Pancreas (tissue), 10 donors: Measurements from ENCODE around the gene TRABD. TPM values are rescaled to one million over a fixed set of nuclear protein-coding genes. Genes with fewer than 3 reads are reported as not detected.

ENCODE experiments used
- ATAC-seq, 4 donors: fragments of 200-7000 bp; cut with Tn5 transposase; one replicate each; pipeline versions ENCODE4 v1.8.0 to v1.9.1; 2020; ENCODE audit warnings: mild to moderate bottlenecking in 4 of 4, moderate library complexity in 4 of 4
- DNase-seq, 6 donors: peaks; one replicate each; pipeline ENCODE4 v3.0.0-alpha.2; 2020
- FAIRE-seq: peaks from 2 replicates; lab custom pipeline; 2012; peaks lifted over from hg19 to GRCh38; lab: Jason Lieb, UNC
- H3K27ac ChIP-seq, 4 donors: fragments of 200-600 bp; sonication (generic); 1 replicate in 3 of 4; 2 replicates in 1 of 4; pipeline versions ENCODE4 v1.5.0 to v1.8.0; 2020
- H3K27me3 ChIP-seq, 4 donors: fragments of 200-600 bp; one replicate each; pipeline ENCODE4 v1.8.0; 2021
- H3K36me3 ChIP-seq, 3 donors: fragments of 200-600 bp; sonication (generic) in 1 of 3; one replicate each; pipeline versions ENCODE4 v1.5.0 to v1.8.0; 2020 to 2021
- H3K4me1 ChIP-seq, 3 donors: fragments of 200-600 bp; one replicate each; pipeline ENCODE4 v1.8.0; 2021
- H3K4me3 ChIP-seq, 4 donors: fragments of 200-600 bp; sonication (generic) in 2 of 4; one replicate each; pipeline versions ENCODE4 v1.5.0 to v1.8.0; 2020 to 2021
- H3K9me3 ChIP-seq, 4 donors: fragments of 200-600 bp; one replicate each; pipeline ENCODE4 v1.8.0; 2021
- CTCF ChIP-seq, 4 donors: fragments of 200-600 bp; sonication (generic) in 3 of 4; IDR thresholded peaks; one replicate each; pipeline versions ENCODE4 v1.5.0 to v1.8.0; 2021; ENCODE audit warnings: antibody characterized with exemption in 4 of 4
- WGBS, 2 donors: extraction: QIAGEN DNeasy Blood & Tissue Kit; methylation state at CpG; one replicate each; pipeline ENCODE4 v1.1.7; 2013; 5-methylcytosine and 5-hydroxymethylcytosine counted together
- intact Hi-C, 3 donors: fragments of 100-400 bp; cut with DNase I; formaldehyde crosslinking; loops; one replicate each; pipeline versions ENCODE4 v1.11.1 to v1.14.2; 2022
- polyA plus RNA-seq, 2 donors: library from polyadenylated mRNA; stranded (reverse); fragments of 200-250 nt; gene quantifications; one replicate each; pipeline ENCODE4 v1.2.3, GENCODE V29; 2013
- total RNA-seq, 6 donors: library from RNA; stranded (reverse); fragmentation: NEBNext Ultra II Directional in 4 of 6; extraction: Animal tissue kit (Norgen Biotek cat#: 25700) in 4 of 6; gene quantifications; one replicate each; pipeline versions ENCODE4 v1.2.1 to v1.2.4, GENCODE V29; 2021 to 2023
- donor health status: healthy with polysubstance abuse.
- donor health status: DM: no; HTN: no; CAD: no; lungs with moderate emphysema.
- donor health status: DM: no; HTN: no; CAD: no.
- donor health status: control.
- donor health status: control.
- donor health status: Bipolar disorder and iron deficiency.
- donor health status: DM: yes; HTN: yes; CAD: no.
- donor health status: DM: no; HTN: no; CAD: no.
- donor health status: DM: no; HTN: no; CAD: no.
- donor health status: DM: yes; HTN: yes; CAD: no.

The TRABD gene
- total and polyA plus RNA-seq, 8 donors, result 25.9 to 107 (median 51.7) TPM

- TF ChIP-seq CTCF (IDR thresholded peaks at IDR 0.05), result no peak
- WGBS, 2 donors, result 75 to 81% methylated on average over 25 of the region's 25 CpGs
- H3K36me3 ChIP-seq, result no peaks in the 10 kb centered on the region
- no peaks in the 10 kb centered on the region for H3K9me3 ChIP-seq
- intact Hi-C loops, result no loop called here
- FAIRE-seq (no peak), ATAC-seq (no peak), DNase-seq (no peak)
- no peak overlapping the region for H3K27ac ChIP-seq
- no peak overlapping the region for H3K4me3 ChIP-seq
- no peaks in the 10 kb centered on the region for H3K4me1 ChIP-seq
- no peaks in the 10 kb centered on the region for H3K27me3 ChIP-seq
Observed at GRCh38 chr22:50153056-50153755, 32.5 kb upstream of the TRABD start.

- H3K27me3 ChIP-seq, result no peaks in the 10 kb centered on the region
- H3K36me3 ChIP-seq, result no peaks in the 10 kb centered on the region
- ATAC-seq (no peak), FAIRE-seq (no peak), DNase-seq (no peak)
- intact Hi-C loops, result no loop called here
- WGBS, 2 donors, result 70 to 84% methylated on average over 7 of the region's 7 CpGs
- no peak overlapping the region for H3K27ac ChIP-seq
- no peaks in the 10 kb centered on the region for H3K9me3 ChIP-seq
- no peak for TF ChIP-seq CTCF (IDR thresholded peaks at IDR 0.05)
- no peak overlapping the region for H3K4me3 ChIP-seq
- no peaks in the 10 kb centered on the region for H3K4me1 ChIP-seq
Observed at GRCh38 chr22:50153756-50154140, 32.0 kb upstream of the TRABD start.

- Histone ChIP-seq H3K4me3 (no peak overlapping the region), H3K27me3 (no peaks in the 10 kb centered on the region), H3K9me3 (no peaks in the 10 kb centered on the region), H3K27ac (no peak overlapping the region), H3K4me1 (no peaks in the 10 kb centered on the region), H3K36me3 (no peaks in the 10 kb centered on the region)
- DNase-seq, result no peak
- TF ChIP-seq CTCF (IDR thresholded peaks at IDR 0.05), result no peak
- no peak for FAIRE-seq
- 68 to 71% methylated on average over 21 of the region's 21 CpGs for WGBS, 2 donors
- ATAC-seq, result peak in 1 of 4 donors; percentile 27
- intact Hi-C loops, result no loop called here
Observed at GRCh38 chr22:50157709-50158375, 27.9 kb upstream of the TRABD start.

GRCh38 chr22:50160947-50161346 is 24.8 kb upstream of the TRABD start:
- H3K4me1 ChIP-seq, result no peaks in the 10 kb centered on the region
- no peaks in the 10 kb centered on the region for H3K36me3 ChIP-seq
- DNase-seq (no peak), FAIRE-seq (no peak), ATAC-seq (no peak)
- intact Hi-C loops, result no loop called here
- H3K9me3 ChIP-seq, result no peaks in the 10 kb centered on the region
- WGBS, 2 donors, result 87 to 92% methylated on average over 7 of the region's 7 CpGs
- H3K27me3 ChIP-seq, result no peaks in the 10 kb centered on the region
- no peak overlapping the region for H3K27ac ChIP-seq
- TF ChIP-seq CTCF (IDR thresholded peaks at IDR 0.05), result no peak
- H3K4me3 ChIP-seq, result no peak overlapping the region
